Head of caudate nucleus (tissue), 42 donors: ENCODE measurements around the gene GUSB.
"Not testable (repeated sequence)": the region's sequence is repeated elsewhere in the genome, so short reads cannot be mapped to it uniquely, and the experiment has no call there.

Source experiments
- DNase-seq, 42 donors: peaks; one replicate each; pipeline versions ENCODE4 v3.0.0 to v3.0.0-alpha.2; 2020 to 2021; ENCODE audit warnings: mixed read lengths in 7 of 42
- intact Hi-C: fragments of 100-400 bp; cut with DNase I; formaldehyde crosslinking; loops from one replicate; pipeline ENCODE4 v1.15.0; 2022

GUSB gene

GRCh38 chr7:65981965-65982792, at the start of gene GUSB:
Gene GUSB, minus strand, starts transcription at chr7:65982213. Its CDS starts 30 bp downstream, at chr7:65982183.
- intact Hi-C loops: loop anchor here (5.0 kb wide), 1 partner anchor 110 kb away; the partner anchor contains the start of gene VKORC1L1
- DNase-seq: peak; percentile 88 to 98 (median 95)

- DNase-seq, intact Hi-C loops: not testable (repeated sequence)
These were observed 46.3 kb upstream of the GUSB start for GRCh38 chr7:66028342-66028741.

- intact Hi-C loops: no loop called here
- DNase-seq: no peak
These were observed 34.1 kb upstream of the GUSB start for GRCh38 chr7:66016131-66016461.

GRCh38 chr7:66015440-66016130, 33.6 kb upstream of the GUSB start:
- DNase-seq: no peak
- intact Hi-C loops: no loop called here

GRCh38 chr7:66013938-66014337, 31.9 kb upstream of the GUSB start:
- intact Hi-C loops: no loop called here
- peak in 18 of 42 donors; percentile 2 to 39 (median 18) for DNase-seq

GRCh38 chr7:66007232-66007631, 25.2 kb upstream of the GUSB start:
- intact Hi-C loops: no loop called here

GRCh38 chr7:66005115-66005671, 23.2 kb upstream of the GUSB start:
- intact Hi-C loops, DNase-seq: not testable (repeated sequence)

More at GRCh38 chr7:66007232-66007631, 25.2 kb upstream of the GUSB start:
- no peak for DNase-seq

- intact Hi-C loops, DNase-seq: not testable (repeated sequence)
These were observed 18.9 kb upstream of the GUSB start for GRCh38 chr7:66000823-66001417.

GRCh38 chr7:65994984-65995383, 13.0 kb upstream of the GUSB start:
- DNase-seq, intact Hi-C loops: not testable (repeated sequence)

- DNase-seq: no peak
- intact Hi-C loops: no loop called here
These were observed 10.5 kb upstream of the GUSB start for GRCh38 chr7:65992526-65992925.

GRCh38 chr7:65991829-65992228, 9.8 kb upstream of the GUSB start:
- intact Hi-C loops, DNase-seq: not testable (repeated sequence)

- intact Hi-C loops: no loop called here
- no peak for DNase-seq
These were observed 7.7 kb upstream of the GUSB start for GRCh38 chr7:65989694-65990080.

- intact Hi-C loops, DNase-seq: not testable (repeated sequence)
These were observed 6.5 kb upstream of the GUSB start for GRCh38 chr7:65988503-65988902.

- no peak for DNase-seq
- intact Hi-C loops: no loop called here
These were observed 6.1 kb upstream of the GUSB start for GRCh38 chr7:65988084-65988483.

- intact Hi-C loops: loop anchor here (5.0 kb wide), 1 partner anchor 112 kb away; the partner anchor contains the start of gene VKORC1L1
- peak in 1 of 42 donors; percentile 18 for DNase-seq
These were observed 2.1 kb upstream of the GUSB start for GRCh38 chr7:65983965-65984658.

GRCh38 chr7:65980478-65981250, 1.3 kb downstream of the GUSB start:
- intact Hi-C loops: loop anchor here (5.0 kb wide), 1 partner anchor 108 kb away; the partner anchor contains the start of gene VKORC1L1
- peak in 25 of 42 donors; percentile 13 to 61 (median 30) for DNase-seq

- DNase-seq: peak in 1 of 42 donors; percentile 0
- intact Hi-C loops: loop anchor here (5.0 kb wide), 1 partner anchor 108 kb away; the partner anchor contains the start of gene VKORC1L1
These were observed 2.2 kb downstream of the GUSB start for GRCh38 chr7:65979583-65980477.
